IPS-20b (cell line): ENCODE measurements around the gene COL5A1.

Experiments used
- H3K27ac ChIP-seq: one replicate; pipeline ENCODE4 v1.5.1; 2013; ENCODE audit warnings: low read length
- H3K27me3 ChIP-seq: 2 replicates; pipeline ENCODE4 v1.6.1; 2013; ENCODE audit warnings: mild to moderate bottlenecking, low read length, inconsistent platforms; ENCODE audit not compliant: insufficient read depth
- H3K36me3 ChIP-seq: 2 replicates; pipeline ENCODE4 v1.6.1; 2013; ENCODE audit warnings: low read depth, mild to moderate bottlenecking, inconsistent platforms, low read length, moderate library complexity; ENCODE audit not compliant: insufficient read depth
- H3K4me1 ChIP-seq: 2 replicates; pipeline ENCODE4 v1.6.1; 2013; ENCODE audit warnings: mild to moderate bottlenecking, control low read depth, inconsistent platforms, low read length, moderate library complexity; ENCODE audit not compliant: insufficient read depth
- H3K4me3 ChIP-seq: 2 replicates; pipeline ENCODE4 v1.5.1; 2013; ENCODE audit warnings: mild to moderate bottlenecking, low read length, inconsistent platforms
- H3K9ac ChIP-seq: 2 replicates; pipeline ENCODE4 v1.6.1; 2013; ENCODE audit warnings: low read depth, mild to moderate bottlenecking, inconsistent platforms, low read length, moderate library complexity
- H3K9me3 ChIP-seq: 2 replicates; pipeline ENCODE4 v1.6.1; 2013; ENCODE audit warnings: mild to moderate bottlenecking, low read depth, low read length, inconsistent platforms; ENCODE audit not compliant: insufficient read depth

The COL5A1 gene

DNA sequence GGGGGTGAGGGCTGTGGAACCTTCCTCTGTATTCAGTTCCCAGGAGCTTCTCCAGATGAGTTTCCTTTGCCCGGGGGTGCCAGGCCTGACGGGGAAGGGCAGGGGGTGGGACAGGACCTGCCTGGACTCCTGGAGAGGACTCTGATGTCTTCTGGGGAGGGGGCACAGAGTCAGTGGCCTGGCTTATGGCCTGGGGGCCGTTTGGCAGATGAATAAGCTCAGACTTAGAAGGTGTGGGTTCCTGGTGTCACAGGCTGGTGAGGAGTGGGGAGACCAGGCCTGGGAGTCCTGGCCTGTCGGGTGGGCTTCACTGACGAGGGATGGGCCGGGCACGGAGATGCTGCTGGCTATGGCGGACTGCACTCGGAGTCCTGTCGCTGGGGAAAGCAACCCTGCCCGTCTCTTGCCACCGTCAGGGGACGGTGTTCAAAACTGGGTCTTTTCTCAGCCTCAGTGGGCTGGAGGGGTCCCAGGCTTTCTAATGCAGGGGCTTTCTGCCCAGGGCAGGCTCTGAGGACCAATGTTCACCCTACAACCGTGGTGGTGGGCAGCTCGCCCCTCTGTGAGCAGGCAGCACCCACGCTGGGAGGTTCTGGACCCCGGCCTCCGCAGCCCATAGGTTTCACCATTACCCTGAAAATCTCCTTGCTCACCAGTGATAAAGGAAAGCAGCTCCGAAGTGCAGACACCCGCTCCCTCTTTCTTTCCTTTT lies 16.2 kb downstream of the COL5A1 start:
- Histone ChIP-seq H3K9me3 (peaks cover 13% of the 10 kb centered on the region), H3K27ac (no peak overlapping the region), H3K4me3 (no peak overlapping the region), H3K36me3 (no peaks in the 10 kb centered on the region), H3K9ac (no peak overlapping the region), H3K4me1 (peaks cover 11% of the 10 kb centered on the region), H3K27me3 (no peaks in the 10 kb centered on the region)

GRCh38 chr9:134658378-134658955 lies 16.9 kb downstream of the COL5A1 start:
- Histone ChIP-seq H3K9ac (no peak overlapping the region), H3K9me3 (peaks cover 13% of the 10 kb centered on the region), H3K27me3 (no peaks in the 10 kb centered on the region), H3K4me1 (peaks cover 11% of the 10 kb centered on the region), H3K36me3 (no peaks in the 10 kb centered on the region), H3K4me3 (no peak overlapping the region), H3K27ac (no peak overlapping the region)

- Histone ChIP-seq H3K36me3 (no peaks in the 10 kb centered on the region), H3K27me3 (no peaks in the 10 kb centered on the region), H3K4me1 (peaks cover 11% of the 10 kb centered on the region), H3K27ac (no peak overlapping the region), H3K4me3 (no peak overlapping the region), H3K9me3 (peaks cover 13% of the 10 kb centered on the region), H3K9ac (no peak overlapping the region)
Observed at GRCh38 chr9:134659688-134660131, 18.1 kb downstream of the COL5A1 start.

GRCh38 chr9:134660407-134660806 lies 18.8 kb downstream of the COL5A1 start:
- no peaks in the 10 kb centered on the region for H3K36me3 ChIP-seq
- peaks cover 11% of the 10 kb centered on the region for H3K4me1 ChIP-seq
- H3K27me3 ChIP-seq: no peaks in the 10 kb centered on the region
- no peak overlapping the region for H3K4me3 ChIP-seq
- H3K9me3 ChIP-seq: peaks cover 13% of the 10 kb centered on the region
- H3K9ac ChIP-seq: no peak overlapping the region
- H3K27ac ChIP-seq: no peak overlapping the region

DNA sequence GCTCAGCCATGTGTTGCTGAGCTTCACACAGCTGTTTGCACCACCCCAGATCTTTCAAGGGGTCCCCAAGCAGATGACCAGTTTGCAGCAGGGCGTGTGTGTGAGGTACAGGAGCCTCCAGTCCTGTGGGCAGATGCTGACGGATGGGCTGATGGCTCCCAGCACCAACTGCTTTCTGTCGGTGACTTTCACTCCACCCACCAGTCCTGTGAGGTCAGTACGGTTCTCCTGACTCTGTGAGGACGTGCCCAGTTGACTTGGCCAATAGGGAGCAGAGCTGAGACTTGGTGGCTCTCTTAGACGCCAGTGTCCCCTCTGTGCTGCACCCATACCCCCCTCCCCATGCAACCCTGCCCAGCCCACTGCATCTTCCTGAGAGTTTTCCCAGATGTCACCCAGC lies 19.7 kb downstream of the COL5A1 start:
- H3K4me3 ChIP-seq: no peak overlapping the region
- peaks cover 11% of the 10 kb centered on the region for H3K4me1 ChIP-seq
- H3K27ac ChIP-seq: no peak overlapping the region
- no peak overlapping the region for H3K9ac ChIP-seq
- peaks cover 13% of the 10 kb centered on the region for H3K9me3 ChIP-seq
- H3K27me3 ChIP-seq: no peaks in the 10 kb centered on the region
- no peaks in the 10 kb centered on the region for H3K36me3 ChIP-seq

- Histone ChIP-seq H3K9me3 (peaks cover 13% of the 10 kb centered on the region), H3K36me3 (no peaks in the 10 kb centered on the region), H3K27me3 (no peaks in the 10 kb centered on the region), H3K4me1 (peaks cover 11% of the 10 kb centered on the region), H3K9ac (no peak overlapping the region), H3K27ac (no peak overlapping the region), H3K4me3 (no peak overlapping the region)
Observed at GRCh38 chr9:134661791-134662142, 20.2 kb downstream of the COL5A1 start.

- peaks cover 13% of the 10 kb centered on the region for H3K9me3 ChIP-seq
- no peak overlapping the region for H3K4me3 ChIP-seq
- no peak overlapping the region for H3K27ac ChIP-seq
- H3K4me1 ChIP-seq: peaks cover 11% of the 10 kb centered on the region
- no peak overlapping the region for H3K9ac ChIP-seq
- no peaks in the 10 kb centered on the region for H3K27me3 ChIP-seq
- H3K36me3 ChIP-seq: no peaks in the 10 kb centered on the region
Observed at GRCh38 chr9:134662143-134662876, 20.7 kb downstream of the COL5A1 start.

DNA sequence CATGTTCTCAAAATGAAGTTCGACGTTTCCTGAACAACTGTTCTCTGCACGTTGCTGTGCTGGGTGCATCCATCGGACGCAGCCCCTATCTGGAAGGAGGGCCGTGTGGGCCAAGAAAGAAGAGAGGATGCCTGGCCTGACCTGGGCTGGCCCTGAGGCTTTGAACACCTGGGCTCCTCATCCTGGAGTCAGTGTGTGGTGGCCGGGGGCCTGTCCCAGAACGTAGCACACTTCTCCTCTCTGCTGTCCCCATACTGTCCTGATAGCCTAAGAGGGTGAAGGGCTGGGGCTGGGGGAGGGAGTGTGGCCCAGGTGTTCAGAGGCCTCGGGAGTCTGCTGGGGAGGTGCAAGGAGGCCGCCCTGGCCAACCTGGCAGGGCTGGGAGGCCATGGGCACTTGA lies 21.5 kb downstream of the COL5A1 start:
- no peak overlapping the region for H3K27ac ChIP-seq
- no peak overlapping the region for H3K9ac ChIP-seq
- H3K4me1 ChIP-seq: peaks cover 6% of the 10 kb centered on the region
- no peak overlapping the region for H3K4me3 ChIP-seq
- peaks cover 13% of the 10 kb centered on the region for H3K9me3 ChIP-seq
- H3K27me3 ChIP-seq: no peaks in the 10 kb centered on the region
- no peaks in the 10 kb centered on the region for H3K36me3 ChIP-seq

GRCh38 chr9:134663753-134664415 lies 22.3 kb downstream of the COL5A1 start:
- H3K27me3 ChIP-seq: no peaks in the 10 kb centered on the region
- H3K9me3 ChIP-seq: peaks cover 13% of the 10 kb centered on the region
- no peak overlapping the region for H3K27ac ChIP-seq
- H3K36me3 ChIP-seq: no peaks in the 10 kb centered on the region
- no peaks in the 10 kb centered on the region; the same call in 1 of the 2 replicates for H3K4me1 ChIP-seq
- H3K4me3 ChIP-seq: no peak overlapping the region
- H3K9ac ChIP-seq: no peak overlapping the region

DNA sequence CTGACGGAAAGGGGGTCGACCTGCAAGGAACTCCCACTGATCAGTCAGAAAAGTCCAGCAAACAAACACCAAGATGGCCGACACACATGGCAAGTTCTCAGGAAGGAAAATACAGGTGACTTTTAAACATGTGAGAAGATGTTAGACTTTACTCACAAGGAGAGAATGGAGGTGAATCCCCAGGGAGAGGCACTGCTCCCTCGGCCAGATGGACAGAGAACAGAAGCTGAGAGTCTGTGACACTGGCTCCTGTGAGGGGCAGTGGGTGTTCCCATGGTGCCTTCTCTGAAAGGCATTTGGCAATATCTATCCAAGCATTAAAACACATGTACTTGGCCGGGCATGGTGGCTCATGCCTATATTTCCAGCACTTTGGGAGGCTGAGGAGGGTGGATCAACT lies 22.8 kb downstream of the COL5A1 start:
- Histone ChIP-seq H3K27ac (no peak overlapping the region), H3K9me3 (peaks cover 13% of the 10 kb centered on the region), H3K4me3 (no peak overlapping the region), H3K9ac (no peak overlapping the region), H3K36me3 (no peaks in the 10 kb centered on the region), H3K27me3 (no peaks in the 10 kb centered on the region), H3K4me1 (no peaks in the 10 kb centered on the region)

GRCh38 chr9:134666208-134666607 lies 24.6 kb downstream of the COL5A1 start:
- no peak overlapping the region for H3K27ac ChIP-seq
- H3K27me3 ChIP-seq: no peaks in the 10 kb centered on the region
- no peaks in the 10 kb centered on the region; the same call in 1 of the 2 replicates for H3K4me1 ChIP-seq
- no peaks in the 10 kb centered on the region for H3K36me3 ChIP-seq
- H3K9me3 ChIP-seq: peaks cover under 1% of the 10 kb centered on the region; the same call in 1 of the 2 replicates
- no peak overlapping the region for H3K4me3 ChIP-seq
- H3K9ac ChIP-seq: no peak overlapping the region
